HepG2 (cell line): ENCODE measurements around the gene KIN. TPM values are rescaled to one million over a fixed set of nuclear protein-coding genes. Genes with fewer than 3 reads are reported as not detected.

Experiments
- ATF7-NPFF ChIP-seq: sonication (generic); formaldehyde crosslinking; IDR thresholded peaks from 2 replicates; pipeline ENCODE4 v1.8.1; 2023; ENCODE audit warnings: mild to moderate bottlenecking, low read depth, missing genetic modification reagents, moderate library complexity
- DR1 ChIP-seq: sonication (generic); formaldehyde crosslinking; IDR thresholded peaks from 2 replicates; pipeline ENCODE4 v1.8.0; 2021; ENCODE audit warnings: mild to moderate bottlenecking, missing genetic modification reagents, inconsistent platforms
- IKZF1 ChIP-seq: fragments of 450-650 bp; IDR thresholded peaks from 2 replicates; pipeline ENCODE4 v1.7.1; 2016
- MTA3 ChIP-seq: sonication (generic); formaldehyde crosslinking; IDR thresholded peaks from 2 replicates; pipeline ENCODE4 v1.4.0; 2020; ENCODE audit warnings: missing genetic modification reagents
- PAF1 ChIP-seq: IDR thresholded peaks from 2 replicates; pipeline ENCODE4 v1.6.1; 2016; ENCODE audit warnings: missing genetic modification reagents, missing compliant biosample characterization
- PLSCR1 ChIP-seq: sonication (generic); formaldehyde crosslinking; IDR thresholded peaks from 2 replicates; pipeline ENCODE4 v1.5.0; 2020; ENCODE audit warnings: missing genetic modification reagents, mild to moderate bottlenecking, borderline replicate concordance
- SNAI1 ChIP-seq: sonication (generic); formaldehyde crosslinking; IDR thresholded peaks from 2 replicates; pipeline ENCODE4 v1.5.0; 2020; ENCODE audit warnings: mild to moderate bottlenecking, missing genetic modification reagents, borderline replicate concordance
- SNAPC2 ChIP-seq: sonication (generic); formaldehyde crosslinking; IDR thresholded peaks from 2 replicates; pipeline ENCODE4 v1.8.1; 2022; ENCODE audit warnings: mild to moderate bottlenecking, missing genetic modification reagents
- TCF7 ChIP-seq: sonication (generic); IDR thresholded peaks from 2 replicates; pipeline ENCODE4 v1.6.1; 2016; ENCODE audit warnings: antibody characterized with exemption, low read depth
- THAP9 ChIP-seq: sonication (generic); formaldehyde crosslinking; IDR thresholded peaks from 2 replicates; pipeline ENCODE4; 2020; ENCODE audit warnings: missing genetic modification reagents, mild to moderate bottlenecking, borderline replicate concordance
- polyA plus RNA-seq, 8 experiments: library from polyadenylated mRNA; depleted of rRNA in 3 of 8; stranded (reverse) in 7 of 8; unstranded in 1 of 8; fragments of >200 nt; fragmentation: Illumina TruSeq in 4 of 8; extraction: Trizol in 4 of 8; gene quantifications; 2 replicates each; pipeline versions ENCODE4 v1.2.1 to v1.2.3, GENCODE V29; 2011 to 2016; ENCODE audit warnings: low read depth in 4 of 8, missing spikeins in 1 of 8, mixed read lengths in 1 of 8; ENCODE audit not compliant: insufficient read depth in 1 of 8
- total RNA-seq, 5 experiments: library from RNA; depleted of rRNA; stranded (reverse); fragments of >200 nt; fragmentation: Illumina TruSeq; extraction: Trizol; gene quantifications; 2 replicates each; pipeline ENCODE4 v1.2.3, GENCODE V29; 2016; ENCODE audit warnings: low read depth in 1 of 5

KIN gene
- total and polyA plus RNA-seq, 2 of the 13 experiments (the other 11 are each of a cell fraction or from before 2014, with no cell fraction given) = 4.9 to 23.2 TPM

GRCh38 chr10:7703140-7703539 is 84.7 kb downstream of the KIN start, which contains the start of gene ITIH2 (continued):
- TF ChIP-seq THAP9 (CRISPR knock-in tag) (no peak), PAF1 (CRISPR knock-in tag) (no peak), SNAI1 (CRISPR knock-in tag) (no peak), SNAPC2 (CRISPR knock-in tag) (no peak), PLSCR1 (CRISPR knock-in tag) (no peak), TCF7 (peak; percentile 85), ATF7-NPFF (CRISPR knock-in tag) (no peak), IKZF1 (no peak), MTA3 (CRISPR knock-in tag) (no peak), DR1 (CRISPR knock-in tag) (no peak)
